Esophagus muscularis mucosa (tissue), 4 donors: ENCODE data around the gene EYA2. TPM values are rescaled to one million over a fixed set of nuclear protein-coding genes. Genes with fewer than 3 reads are reported as not detected.

Experiments
- DNase-seq: peaks from one replicate; pipeline ENCODE4 v3.0.0-alpha.2; 2017; ENCODE audit errors: extremely low spot score
- H3K27ac ChIP-seq, 4 donors: fragments of 200-600 bp; sonication (generic); replicated peaks in 1 of 4; 1 replicate in 3 of 4; 2 replicates in 1 of 4; pipeline ENCODE4 v1.5.1; 2016 to 2019; ENCODE audit warnings: mild to moderate bottlenecking in 1 of 4
- H3K27me3 ChIP-seq, 4 donors: fragments of 200-600 bp; sonication (generic); one replicate each; pipeline versions ENCODE4 v1.5.1 to v1.6.0; 2016 to 2019
- H3K36me3 ChIP-seq, 4 donors: fragments of 200-600 bp; sonication (generic); one replicate each; pipeline ENCODE4 v1.5.1; 2016 to 2019
- H3K4me1 ChIP-seq, 4 donors: fragments of 200-600 bp; sonication (generic); one replicate each; pipeline ENCODE4 v1.5.1; 2016 to 2019
- H3K4me3 ChIP-seq, 4 donors: fragments of 200-600 bp; sonication (generic); 1 replicate in 2 of 4; 2 replicates in 2 of 4; pipeline ENCODE4 v1.5.1; 2016 to 2019; ENCODE audit warnings: mild to moderate bottlenecking in 4 of 4, moderate library complexity in 1 of 4
- H3K9me3 ChIP-seq, 4 donors: fragments of 200-600 bp; sonication (generic); 1 replicate in 3 of 4; 2 replicates in 1 of 4; pipeline ENCODE4 v1.5.1; 2016 to 2019
- EP300 ChIP-seq: sonication (generic); formaldehyde crosslinking; IDR thresholded peaks from one replicate; pipeline ENCODE4 v1.6.1; 2017; ENCODE audit warnings: antibody characterized with exemption
- POLR2A ChIP-seq: fragments of 450-650 bp; IDR thresholded peaks from one replicate; pipeline ENCODE4 v1.6.1; 2017; ENCODE audit warnings: antibody characterized with exemption, moderate library complexity, mild to moderate bottlenecking, low read depth
- POLR2AphosphoS5 ChIP-seq, 2 donors: sonication (generic); formaldehyde crosslinking; IDR thresholded peaks; one replicate each; pipeline ENCODE4 v1.6.1; 2017; ENCODE audit warnings: antibody characterized with exemption in 2 of 2
- WGBS: methylation state at CpG from one replicate; pipeline ENCODE4 v1.1.5; 2018; 5-methylcytosine and 5-hydroxymethylcytosine counted together
- intact Hi-C: fragments of 100-400 bp; cut with DNase I; formaldehyde crosslinking; loops from one replicate; pipeline ENCODE4 v1.15.1; 2023
- total RNA-seq, 4 donors: library from RNA; depleted of rRNA; stranded (reverse); fragments of >200 nt; gene quantifications; one replicate each; pipeline versions ENCODE4 v1.1.0 to v1.2.1, GENCODE V29; 2016
- TF ChIP-seq, protein P1 (sequence below), 3 experiments: fragments of 200-600 bp in 2 of 3; fragments of 450-650 bp in 1 of 3; sonication (generic) in 2 of 3; IDR thresholded peaks; one replicate each; pipeline ENCODE4 v1.5.1; 2017 to 2019; ENCODE audit warnings: antibody characterized with exemption in 3 of 3, mild to moderate bottlenecking in 2 of 3, moderate library complexity in 1 of 3

Gene EYA2
- total RNA-seq, 4 donors from 2014 or later: 1.2 to 5.9 (median 4.2) TPM

- Histone ChIP-seq H3K4me1 (no peaks in the 10 kb centered on the region), H3K4me3 (no peak overlapping the region), H3K27ac (no peak overlapping the region), H3K27me3 (no peaks in the 10 kb centered on the region), H3K9me3 (peaks cover 0 to 15% (median 9%) of the 10 kb centered on the region in 4 donors), H3K36me3 (no peaks in the 10 kb centered on the region)
- intact Hi-C loops: no loop called here
- 79% methylated on average over 6 of the region's 6 CpGs for WGBS
- no peak for DNase-seq
- TF ChIP-seq POLR2A (no peak), EP300 (no peak), POLR2AphosphoS5 (IDR thresholded peaks at IDR 0.05) (no peak)
- TF ChIP-seq, protein P1, sequence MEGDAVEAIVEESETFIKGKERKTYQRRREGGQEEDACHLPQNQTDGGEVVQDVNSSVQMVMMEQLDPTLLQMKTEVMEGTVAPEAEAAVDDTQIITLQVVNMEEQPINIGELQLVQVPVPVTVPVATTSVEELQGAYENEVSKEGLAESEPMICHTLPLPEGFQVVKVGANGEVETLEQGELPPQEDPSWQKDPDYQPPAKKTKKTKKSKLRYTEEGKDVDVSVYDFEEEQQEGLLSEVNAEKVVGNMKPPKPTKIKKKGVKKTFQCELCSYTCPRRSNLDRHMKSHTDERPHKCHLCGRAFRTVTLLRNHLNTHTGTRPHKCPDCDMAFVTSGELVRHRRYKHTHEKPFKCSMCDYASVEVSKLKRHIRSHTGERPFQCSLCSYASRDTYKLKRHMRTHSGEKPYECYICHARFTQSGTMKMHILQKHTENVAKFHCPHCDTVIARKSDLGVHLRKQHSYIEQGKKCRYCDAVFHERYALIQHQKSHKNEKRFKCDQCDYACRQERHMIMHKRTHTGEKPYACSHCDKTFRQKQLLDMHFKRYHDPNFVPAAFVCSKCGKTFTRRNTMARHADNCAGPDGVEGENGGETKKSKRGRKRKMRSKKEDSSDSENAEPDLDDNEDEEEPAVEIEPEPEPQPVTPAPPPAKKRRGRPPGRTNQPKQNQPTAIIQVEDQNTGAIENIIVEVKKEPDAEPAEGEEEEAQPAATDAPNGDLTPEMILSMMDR (IDR thresholded peaks at IDR 0.05): no peak
Measured at GRCh38 chr20:47042464-47042863, 147.8 kb downstream of the EYA2 start.

GRCh38 chr20:47043086-47043485, 148.4 kb downstream of the EYA2 start:
- H3K27me3 ChIP-seq: no peaks in the 10 kb centered on the region
- H3K4me1 ChIP-seq: no peaks in the 10 kb centered on the region
- DNase-seq: no peak
- TF ChIP-seq, protein P1 (IDR thresholded peaks at IDR 0.05): no peak
- TF ChIP-seq POLR2A: no peak
- TF ChIP-seq EP300: no peak
- no peak for TF ChIP-seq POLR2AphosphoS5 (IDR thresholded peaks at IDR 0.05)
- no peak overlapping the region for H3K4me3 ChIP-seq
- intact Hi-C loops: no loop called here
- H3K27ac ChIP-seq: no peak overlapping the region
- no peaks in the 10 kb centered on the region for H3K36me3 ChIP-seq
- WGBS: 63% methylated on average over 2 of the region's 2 CpGs
- peaks cover 0 to 15% (median 9%) of the 10 kb centered on the region in 4 donors for H3K9me3 ChIP-seq

- Histone ChIP-seq H3K36me3 (no peaks in the 10 kb centered on the region), H3K4me1 (no peaks in the 10 kb centered on the region), H3K4me3 (no peak overlapping the region), H3K27me3 (no peaks in the 10 kb centered on the region), H3K27ac (no peak overlapping the region), H3K9me3 (peaks cover 0 to 15% (median 9%) of the 10 kb centered on the region in 4 donors)
- WGBS: 93% methylated on average over 1 of the region's 1 CpG
- intact Hi-C loops: no loop called here
- TF ChIP-seq, protein P1 (IDR thresholded peaks at IDR 0.05): no peak
- TF ChIP-seq POLR2A (no peak), EP300 (no peak), POLR2AphosphoS5 (IDR thresholded peaks at IDR 0.05) (no peak)
- DNase-seq: no peak
Measured at GRCh38 chr20:47044938-47045337, 150.3 kb downstream of the EYA2 start.

DNA sequence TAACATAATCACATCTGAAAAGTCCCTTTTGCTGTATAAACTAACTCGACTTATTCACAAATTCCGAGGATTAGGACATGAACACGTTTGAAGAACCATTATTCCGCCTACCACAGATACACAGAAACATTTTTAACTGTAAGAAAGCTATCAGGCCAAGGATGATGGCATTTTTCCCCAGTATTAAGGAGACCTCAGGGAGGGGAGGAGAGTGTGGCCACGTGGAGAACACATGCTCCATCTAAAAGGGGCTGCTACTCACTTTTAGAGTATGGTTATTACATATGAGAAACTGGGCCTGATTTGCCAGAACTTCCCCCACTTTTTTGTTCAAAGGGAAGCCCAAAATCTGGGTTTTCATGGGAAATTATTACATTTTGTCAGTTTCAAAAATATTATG, 153.4 kb downstream of the EYA2 start:
- Histone ChIP-seq H3K4me3 (no peak overlapping the region), H3K4me1 (no peaks in the 10 kb centered on the region), H3K27me3 (no peaks in the 10 kb centered on the region), H3K36me3 (no peaks in the 10 kb centered on the region), H3K27ac (no peak overlapping the region), H3K9me3 (peaks cover 0 to 15% (median 9%) of the 10 kb centered on the region in 4 donors)
- WGBS: 93% methylated on average over 5 of the region's 5 CpGs
- DNase-seq: no peak
- intact Hi-C loops: no loop called here
- no peak for TF ChIP-seq POLR2AphosphoS5 (IDR thresholded peaks at IDR 0.05)
- TF ChIP-seq POLR2A: no peak
- TF ChIP-seq, protein P1 (IDR thresholded peaks at IDR 0.05): no peak
- TF ChIP-seq EP300: no peak

- Histone ChIP-seq H3K27ac (no peak overlapping the region), H3K27me3 (no peaks in the 10 kb centered on the region), H3K36me3 (no peaks in the 10 kb centered on the region), H3K9me3 (peaks cover 0 to 13% (median 6%) of the 10 kb centered on the region in 4 donors), H3K4me1 (no peaks in the 10 kb centered on the region), H3K4me3 (no peak overlapping the region)
- 61% methylated on average over 7 of the region's 7 CpGs for WGBS
- DNase-seq: no peak
- TF ChIP-seq POLR2AphosphoS5 (IDR thresholded peaks at IDR 0.05): no peak
- TF ChIP-seq, protein P1 (IDR thresholded peaks at IDR 0.05): no peak
- no peak for TF ChIP-seq POLR2A
- TF ChIP-seq EP300: no peak
- intact Hi-C loops: no loop called here
Measured at GRCh38 chr20:47049771-47050170, 155.1 kb downstream of the EYA2 start.
